ENCODE results near the gene G0S2. TPM values are rescaled to one million over a fixed set of nuclear protein-coding genes. Genes with fewer than 3 reads are reported as not detected.

The G0S2 gene
- total and polyA plus RNA-seq, 10 of the 15 experiments (the other 5 are each of a cell fraction or from before 2014, with no cell fraction given), result 0.07 to 0.51 (median 0.23) TPM

- TF ChIP-seq ZNF687 (IDR thresholded peaks at IDR 0.05), result no peak
- TF ChIP-seq ZBTB4 (CRISPR knock-in tag; IDR thresholded peaks at IDR 0.05), result no peak
- no peak for TF ChIP-seq ESRRA (IDR thresholded peaks at IDR 0.05; ENCODE audit: low read length)
- TF ChIP-seq TCF12 (IDR thresholded peaks at IDR 0.05; ENCODE audit: low read depth, low read length), result no peak
- TF ChIP-seq EED (IDR thresholded peaks at IDR 0.05; ENCODE audit: low read depth), result no peak
- TF ChIP-seq MEF2B (IDR thresholded peaks at IDR 0.05; ENCODE audit: partially characterized antibody, poor library complexity, severe bottlenecking), result peak; percentile 21
- TF ChIP-seq EP300 (IDR thresholded peaks at IDR 0.05; ENCODE audit: borderline replicate concordance in 1 of 2, control insufficient read depth in 1 of 2, low read depth in 2 of 2, low read length in 2 of 2), result 0 out of 4 replicates have a peak, but pooled peaks of 1 of the 2 experiments have one; percentile 31
- TF ChIP-seq HDGF (IDR thresholded peaks at IDR 0.05), result no peak
- TF ChIP-seq RELB (IDR thresholded peaks at IDR 0.05; ENCODE audit: low read depth), result no peak
- no peak for TF ChIP-seq CREB1 (IDR thresholded peaks at IDR 0.05; ENCODE audit: low read depth)
- TF ChIP-seq KDM1A (IDR thresholded peaks at IDR 0.05; ENCODE audit: borderline replicate concordance), result no peak
Measured at GRCh38 chr1:209692745-209693504, 17.7 kb downstream of the G0S2 start (continued).

Measured in GM12878 (cell line).